Activated CD4-positive, alpha-beta T cell treated with anti-CD3 and anti-CD28 coated beads for 36 hours (primary cell): Measurements from ENCODE around the gene GLB1L. TPM values are rescaled to one million over a fixed set of nuclear protein-coding genes. Genes with fewer than 3 reads are reported as not detected.

ENCODE experiments used
- ATAC-seq: fragments of 200-7000 bp; cut with Tn5 transposase; one replicate; pipeline ENCODE4 v1.10.0; 2021; ENCODE audit warnings: mild to moderate bottlenecking, moderate library complexity
- CTCF ChIA-PET: fragments of 350-600 bp; sonication (Branson Sonifier 250); formaldehyde crosslinking; loops from one replicate; lab custom pipeline; 2021; ENCODE audit warnings: antibody characterized with exemption; lab: Charles Lee
- POLR2A ChIA-PET: fragments of 350-600 bp; sonication (Branson Sonifier 250); formaldehyde crosslinking; loops from one replicate; lab custom pipeline; 2021; ENCODE audit warnings: antibody characterized with exemption, inconsistent platforms; lab: Charles Lee
- DNase-seq: peaks from one replicate; pipeline ENCODE4 v3.0.0-alpha.2; 2020
- H3K27ac Mint-ChIP-seq: one replicate; pipeline ENCODE4 v1.8.0; 2021; ENCODE audit warnings: mixed read lengths
- H3K27me3 Mint-ChIP-seq: one replicate; pipeline ENCODE4 v1.8.0; 2021; ENCODE audit warnings: mixed read lengths
- H3K36me3 Mint-ChIP-seq: one replicate; pipeline ENCODE4 v1.8.0; 2021; ENCODE audit warnings: low read depth, mixed read lengths
- H3K4me1 Mint-ChIP-seq: one replicate; pipeline ENCODE4 v1.8.0; 2021; ENCODE audit warnings: mixed read lengths
- H3K4me3 Mint-ChIP-seq: one replicate; pipeline ENCODE4 v1.8.0; 2021; ENCODE audit warnings: mild to moderate bottlenecking, moderate library complexity, mixed read lengths
- H3K9me3 Mint-ChIP-seq: one replicate; pipeline ENCODE4 v1.8.0; 2021; ENCODE audit warnings: low read depth, mixed read lengths
- intact Hi-C, 2 experiments: fragments of 100-400 bp; cut with DNase I in 1 of 2; cut with micrococcal nuclease in 1 of 2; formaldehyde crosslinking; loops; one replicate each; pipeline versions ENCODE4 v1.14.2 to v1.15.1; 2022 to 2024; cut with DNase I, micrococcal nuclease
- total RNA-seq, 2 experiments: library from RNA; stranded (reverse); gene quantifications; one replicate each; pipeline ENCODE4 v1.2.3, GENCODE V29; 2021

GLB1L gene
- total RNA-seq, 2 experiments from 2014 or later, result 2.7 to 4.2 TPM

DNA sequence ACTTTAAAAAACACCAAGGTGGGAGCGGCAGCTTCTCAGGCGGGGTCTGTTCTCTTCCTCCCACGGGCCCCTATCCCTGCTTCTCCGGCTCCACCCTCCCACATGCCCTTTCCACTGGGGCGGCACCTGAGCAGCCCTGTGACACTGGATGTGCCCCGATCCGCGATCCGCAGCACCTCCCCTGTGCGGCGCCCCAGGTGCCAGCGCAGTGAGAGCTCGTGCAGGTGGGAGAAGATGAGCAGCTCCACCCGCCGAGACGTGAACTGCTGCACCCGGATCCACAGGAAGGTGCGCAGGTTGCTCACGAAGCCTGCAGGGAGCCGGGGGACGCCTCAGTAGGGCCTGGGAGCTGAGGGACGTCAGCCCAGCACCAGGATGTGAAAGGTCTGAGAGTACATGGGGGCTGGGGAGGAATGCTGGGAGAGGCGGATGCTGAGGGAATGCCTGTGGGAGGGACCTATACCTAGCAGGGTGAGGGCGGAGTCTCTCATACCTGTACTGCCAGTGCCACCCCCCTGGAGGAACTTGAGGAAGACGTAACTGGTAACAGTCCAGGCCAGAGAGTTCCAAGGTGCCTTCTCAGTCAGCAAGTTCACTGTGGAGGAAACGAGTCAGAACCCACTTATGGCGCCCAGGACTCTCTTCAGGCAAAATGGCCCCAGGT lies 29.2 kb downstream of the GLB1L start:
- peaks cover 37% of the 10 kb centered on the region for H3K36me3 Mint-ChIP-seq
- intact Hi-C loops, result no loop called here

DNA sequence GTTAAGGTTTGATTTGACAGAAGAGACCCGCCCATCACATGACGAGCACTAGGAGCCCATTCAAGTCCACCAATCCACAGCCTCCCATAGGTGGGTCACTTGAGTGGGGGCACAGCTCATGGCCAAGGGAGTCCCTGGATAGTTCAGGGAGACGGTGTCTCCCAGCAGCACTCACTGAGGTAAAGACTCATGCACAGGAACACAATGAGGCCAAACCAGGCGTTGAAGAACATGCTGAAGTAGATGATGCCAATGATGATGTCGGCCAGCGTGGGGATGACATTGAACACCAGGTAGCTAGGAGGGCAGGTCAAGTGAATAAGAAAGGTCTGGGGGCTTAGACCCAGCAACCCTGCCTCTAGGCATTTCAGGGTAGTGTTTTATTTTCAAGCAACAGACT lies 30.5 kb downstream of the GLB1L start:
- Mint-ChIP-seq H3K9me3 (no peaks in the 10 kb centered on the region), H3K4me1 (peaks cover 30% of the 10 kb centered on the region), H3K27me3 (no peaks in the 10 kb centered on the region), H3K27ac (no peak overlapping the region), H3K4me3 (no peak overlapping the region), H3K36me3 (peaks cover 32% of the 10 kb centered on the region)
- POLR2A ChIA-PET, result no interaction called here
- intact Hi-C loops, result no loop called here
- DNase-seq (no peak), ATAC-seq (no peak)
- CTCF ChIA-PET, result interaction anchor here (0.5 to 1.4 kb wide), 2 partner anchors 15 to 38 kb away, joined by 4 to 5 read pairs; partner anchors contain the start of gene CNPPD1

More for the DNA sequence above, 29.2 kb downstream of the GLB1L start:
- H3K4me1 Mint-ChIP-seq, result peaks cover 29% of the 10 kb centered on the region
- no peaks in the 10 kb centered on the region for H3K27me3 Mint-ChIP-seq
- ChIA-PET POLR2A (interaction anchor here (0.6 kb wide), 1 partner anchor 16 kb away, joined by 3 read pairs; no protein-coding TSS in a partner anchor), CTCF (interaction anchor here (0.5 to 1.4 kb wide), 7 partner anchors 9 to 423 kb away, joined by 3 to 5 read pairs (median 4); partner anchors contain the start of genes CNPPD1 and ZFAND2B)
- ATAC-seq, result no peak
- no peak for DNase-seq
- no peak overlapping the region for H3K4me3 Mint-ChIP-seq
- H3K9me3 Mint-ChIP-seq, result no peaks in the 10 kb centered on the region
- H3K27ac Mint-ChIP-seq, result no peak overlapping the region

DNA sequence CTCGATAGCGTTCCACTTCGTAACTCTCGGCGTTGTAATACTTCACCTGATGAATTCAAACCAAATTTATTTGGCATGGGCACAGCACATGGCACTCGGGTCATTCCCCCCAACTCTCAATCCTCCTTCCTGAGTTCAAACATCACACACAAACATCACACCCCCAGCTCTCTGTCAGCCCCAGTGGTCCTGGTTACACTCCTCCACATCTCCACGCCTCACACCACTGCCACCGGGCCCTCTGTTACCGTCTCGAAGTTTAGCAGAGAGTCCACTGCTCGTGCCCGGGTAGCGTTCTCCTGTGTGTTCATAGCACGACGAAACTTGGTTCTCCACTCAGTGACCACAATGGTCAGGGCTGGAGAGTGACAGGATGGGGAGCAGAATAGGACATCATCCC lies 31.1 kb downstream of the GLB1L start:
- intact Hi-C loops, result no loop called here
- CTCF ChIA-PET, result no interaction called here
- Mint-ChIP-seq H3K9me3 (no peaks in the 10 kb centered on the region), H3K4me1 (peaks cover 30% of the 10 kb centered on the region), H3K27ac (peak overlapping the region; percentile 24), H3K36me3 (peaks cover 28% of the 10 kb centered on the region), H3K4me3 (no peak overlapping the region), H3K27me3 (no peaks in the 10 kb centered on the region)
- POLR2A ChIA-PET, result no interaction called here
- DNase-seq (no peak), ATAC-seq (no peak)

GRCh38 chr2:219213486-219214071 lies 31.7 kb downstream of the GLB1L start:
- peaks cover 29% of the 10 kb centered on the region for H3K36me3 Mint-ChIP-seq
- no peak overlapping the region for H3K4me3 Mint-ChIP-seq
- DNase-seq (no peak), ATAC-seq (no peak)
- peaks cover 32% of the 10 kb centered on the region for H3K4me1 Mint-ChIP-seq
- no peak overlapping the region for H3K27ac Mint-ChIP-seq
- H3K27me3 Mint-ChIP-seq, result no peaks in the 10 kb centered on the region
- POLR2A ChIA-PET, result no interaction called here
- intact Hi-C loops, result no loop called here
- no peaks in the 10 kb centered on the region for H3K9me3 Mint-ChIP-seq
- CTCF ChIA-PET, result interaction anchor here (0.6 to 0.8 kb wide), 4 partner anchors 24 to 82 kb away, joined by 3 read pairs; no protein-coding TSS in a partner anchor

- ChIA-PET CTCF (interaction anchor here (0.6 to 0.9 kb wide), 6 partner anchors 23 to 217 kb away, joined by 3 read pairs; partner anchors contain the start of genes GLB1L and STK16), POLR2A (no interaction called here)
- Mint-ChIP-seq H3K4me3 (no peak overlapping the region), H3K36me3 (peaks cover 34% of the 10 kb centered on the region), H3K9me3 (no peaks in the 10 kb centered on the region), H3K27ac (no peak overlapping the region), H3K27me3 (no peaks in the 10 kb centered on the region), H3K4me1 (peaks cover 36% of the 10 kb centered on the region)
- intact Hi-C loops, result no loop called here
- no peak for ATAC-seq
- no peak for DNase-seq
These were observed 32.2 kb downstream of the GLB1L start for GRCh38 chr2:219213026-219213415.

DNA sequence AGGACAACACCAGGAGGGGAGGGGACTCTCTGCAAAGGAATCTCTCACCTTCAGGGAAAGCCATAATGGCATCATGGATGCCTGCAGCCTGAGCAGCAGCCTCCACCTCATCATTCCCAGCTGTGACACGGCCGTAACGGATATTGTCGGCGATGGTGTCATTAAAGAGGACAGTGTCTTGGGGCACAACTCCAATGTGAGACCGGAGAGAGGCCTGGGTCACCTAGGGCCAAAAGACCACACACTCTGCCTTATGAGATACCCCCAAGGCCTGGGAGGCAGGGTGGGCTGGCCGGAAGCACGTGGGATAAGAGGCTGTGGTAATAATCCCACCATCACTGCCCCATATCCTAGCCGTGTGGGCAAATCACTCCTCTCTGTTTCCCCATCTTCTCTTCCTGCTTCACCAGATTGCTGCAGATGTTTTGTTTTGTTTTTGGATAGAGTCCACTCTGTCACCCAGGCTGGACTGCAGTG lies 34.3 kb downstream of the GLB1L start:
- ChIA-PET POLR2A (no interaction called here), CTCF (interaction anchor here (0.6 to 1.7 kb wide), 10 partner anchors 28 to 321 kb away, joined by 3 to 13 read pairs (median 4); partner anchors contain the start of genes CNPPD1, DNAJB2 and SLC23A3)
- H3K4me3 Mint-ChIP-seq, result no peak overlapping the region
- H3K36me3 Mint-ChIP-seq, result peaks cover 39% of the 10 kb centered on the region
- no peaks in the 10 kb centered on the region for H3K9me3 Mint-ChIP-seq
- ATAC-seq (no peak), DNase-seq (no peak)
- H3K27ac Mint-ChIP-seq, result no peak overlapping the region
- H3K27me3 Mint-ChIP-seq, result no peaks in the 10 kb centered on the region
- peaks cover 37% of the 10 kb centered on the region for H3K4me1 Mint-ChIP-seq
- intact Hi-C loops, result loop anchor here (1.0 kb wide), 2 partner anchors 40 to 51 kb away; partner anchors contain the start of gene NHEJ1 (in 2 of the 2)

DNA sequence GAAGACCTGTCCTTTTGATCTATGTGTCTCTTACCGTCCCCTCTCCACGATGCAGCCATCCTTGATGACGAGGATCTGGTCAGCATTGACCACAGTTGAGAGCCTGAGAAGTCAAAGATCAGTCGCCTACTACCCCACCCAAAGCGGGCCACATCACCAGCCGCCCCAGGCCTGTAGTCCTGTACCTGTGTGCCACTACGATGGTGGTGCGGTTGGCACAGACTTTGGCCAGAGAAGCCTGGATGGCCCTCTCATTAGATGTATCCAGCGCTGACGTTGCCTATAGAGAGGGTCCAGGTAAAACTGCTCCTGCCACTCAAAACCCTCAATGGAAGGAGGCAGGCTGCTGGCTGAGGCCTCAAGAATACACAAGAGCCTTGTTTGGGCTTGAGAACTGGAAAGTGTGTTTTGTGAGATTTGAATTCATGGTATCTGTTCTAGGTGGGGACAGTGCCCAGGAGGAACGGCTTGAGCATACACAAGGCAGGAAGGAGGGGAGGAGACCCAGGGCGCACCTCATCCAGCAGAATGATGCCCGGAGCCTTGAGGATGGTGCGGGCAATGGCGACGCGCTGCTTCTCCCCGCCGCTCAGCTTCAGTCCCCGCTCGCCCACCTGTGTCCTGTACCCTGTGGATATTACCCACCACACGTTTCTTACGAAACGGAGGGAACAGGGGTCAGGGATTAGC lies 34.9 kb downstream of the GLB1L start:
- Mint-ChIP-seq H3K9me3 (no peaks in the 10 kb centered on the region), H3K27me3 (no peaks in the 10 kb centered on the region), H3K27ac (peak overlapping the region; percentile 73), H3K36me3 (peaks cover 39% of the 10 kb centered on the region), H3K4me1 (peaks cover 37% of the 10 kb centered on the region), H3K4me3 (no peak overlapping the region)
- no peak for DNase-seq
- intact Hi-C loops, result no loop called here
- ATAC-seq, result no peak
- ChIA-PET POLR2A (no interaction called here), CTCF (interaction anchor here (0.8 to 1.7 kb wide), 2 partner anchors 38 to 69 kb away, joined by 3 to 4 read pairs; partner anchors contain the start of gene DNAJB2)

DNA sequence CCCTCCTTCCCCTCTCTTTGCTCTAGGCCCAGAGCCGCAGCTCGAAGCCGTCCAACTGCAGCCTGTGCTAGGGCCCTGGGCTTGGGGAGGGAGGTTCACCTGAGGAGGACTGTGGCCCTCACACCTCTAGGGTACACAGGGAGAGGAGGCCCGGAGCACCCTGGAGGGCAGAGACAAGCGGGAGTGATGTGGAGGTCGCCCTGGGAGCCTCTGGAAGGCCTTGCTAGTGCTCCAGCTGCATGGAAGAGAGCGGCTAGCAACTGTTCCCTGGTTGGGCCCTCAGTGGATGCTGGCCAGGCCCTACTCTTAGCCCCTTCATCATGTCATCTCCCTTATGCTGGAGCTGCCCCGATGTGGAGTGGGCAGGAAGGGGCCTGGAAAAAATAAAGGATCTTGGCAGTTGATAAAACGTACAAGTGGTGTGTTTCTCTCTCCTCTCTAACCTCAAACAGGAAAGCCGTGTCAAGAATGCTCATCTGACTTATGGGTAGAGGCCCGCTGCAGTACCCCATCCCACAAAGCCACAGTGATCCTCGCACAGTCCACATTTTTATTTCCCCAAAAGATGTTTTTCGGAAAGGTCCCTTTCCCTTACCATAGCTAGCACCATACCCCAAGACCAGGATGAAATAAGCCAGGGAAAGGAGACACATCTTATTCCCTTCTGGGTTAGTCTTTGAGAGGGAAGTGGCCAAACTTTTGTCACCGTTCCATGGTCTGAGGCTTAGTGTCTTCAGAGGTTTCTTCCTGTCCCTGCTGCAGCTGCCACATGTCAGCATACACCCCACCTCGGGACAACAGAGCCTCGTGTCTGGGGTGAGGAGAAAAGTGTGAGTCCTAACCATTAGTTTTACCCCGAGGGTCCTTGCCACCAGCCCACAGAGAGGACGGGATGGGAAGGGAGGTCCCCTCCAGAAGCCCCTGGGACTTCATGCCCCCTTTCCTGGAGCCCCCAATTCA lies 35.7 kb downstream of the GLB1L start:
- Mint-ChIP-seq H3K27ac (peak overlapping the region; percentile 75), H3K4me1 (peaks cover 37% of the 10 kb centered on the region), H3K4me3 (no peak overlapping the region), H3K9me3 (peaks cover under 1% of the 10 kb centered on the region), H3K27me3 (no peaks in the 10 kb centered on the region), H3K36me3 (peaks cover 36% of the 10 kb centered on the region)
- no peak for DNase-seq
- ChIA-PET CTCF (interaction anchor here (0.8 to 1.2 kb wide), 5 partner anchors 14 to 55 kb away, joined by 3 to 6 read pairs (median 4); no protein-coding TSS in a partner anchor), POLR2A (interaction anchor here (0.9 kb wide), 1 partner anchor 9 kb away, joined by 3 read pairs; the partner anchor contains the start of gene ABCB6)
- no peak for ATAC-seq
- intact Hi-C loops, result loop anchor here in 1 of 2 experiments (5.0 kb wide), 1 partner anchor 333 kb away; the partner anchor contains the start of genes CHPF and TMEM198

DNA sequence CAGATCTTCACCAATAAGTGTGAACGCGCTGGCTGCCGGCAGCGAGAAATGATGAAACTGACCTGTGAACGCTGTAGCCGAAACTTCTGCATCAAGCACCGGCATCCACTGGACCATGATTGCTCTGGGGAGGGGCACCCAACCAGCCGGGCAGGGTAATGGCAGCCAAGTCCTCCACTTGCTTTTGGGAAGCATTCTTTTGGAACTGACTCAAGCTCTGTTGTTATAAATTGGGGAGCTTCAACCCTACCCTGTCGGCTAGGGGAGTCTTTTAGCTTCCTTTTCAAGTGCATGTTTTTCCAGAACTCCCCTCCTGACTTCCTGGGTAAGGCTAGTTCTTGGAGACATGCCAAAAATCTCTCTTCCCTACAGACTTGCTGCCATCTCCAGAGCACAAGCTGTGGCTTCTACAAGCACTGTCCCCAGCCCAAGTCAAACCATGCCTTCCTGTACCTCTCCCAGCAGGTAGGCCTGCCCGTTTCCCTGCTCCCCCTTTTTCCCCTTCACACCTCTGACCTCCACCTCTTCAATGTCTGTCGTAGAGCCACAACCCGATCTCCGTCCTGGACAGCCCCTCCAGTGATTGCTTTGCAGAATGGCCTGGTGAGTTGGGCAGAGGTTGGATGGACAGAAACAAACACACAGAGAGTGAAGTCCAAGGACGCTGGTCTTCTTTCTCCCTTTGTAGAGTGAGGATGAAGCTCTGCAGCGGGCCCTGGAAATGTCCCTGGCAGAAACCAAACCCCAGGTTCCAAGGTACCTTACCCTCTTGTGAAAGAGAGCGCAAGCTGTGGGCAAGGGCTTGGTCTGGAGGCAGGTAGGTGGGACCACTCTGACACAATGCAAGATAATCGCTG lies 37.1 kb downstream of the GLB1L start:
- DNase-seq (no peak), ATAC-seq (no peak)
- Mint-ChIP-seq H3K27ac (peak overlapping the region; percentile 75), H3K4me3 (peak overlapping the region; percentile 86), H3K36me3 (peaks cover 30% of the 10 kb centered on the region), H3K4me1 (peaks cover 37% of the 10 kb centered on the region), H3K9me3 (peaks cover 3% of the 10 kb centered on the region), H3K27me3 (no peaks in the 10 kb centered on the region)
- CTCF ChIA-PET, result interaction anchor here (0.6 to 1.3 kb wide), 8 partner anchors 14 to 477 kb away, joined by 3 to 5 read pairs (median 4); partner anchors contain the start of genes ANKZF1 and ATG9A
- POLR2A ChIA-PET, result no interaction called here
- intact Hi-C loops, result loop anchor here (1.0 to 5.0 kb wide), 9 partner anchors 9 to 801 kb away; partner anchors contain the start of genes CHPF (in 1 of the 2), CNOT9 (in 1 of the 2), DNAJB2 (in 1 of the 2) and DNPEP (in 1 of the 2)
